GM21619 (cell line): ENCODE results near the gene VSTM2L.
"Not testable (repeated sequence)": the region's sequence is repeated elsewhere in the genome, so short reads cannot be mapped to it uniquely, and the experiment has no call there.

Source experiments
- ATAC-seq: cut with Tn5 transposase; IDR thresholded peaks from one replicate; pipeline ENCODE4 v1.9.1; 2021; ENCODE audit not compliant: unreplicated experiment

Gene VSTM2L

GRCh38 chr20:37961066-37961465 is 58.1 kb downstream of the VSTM2L start:
- no peak for ATAC-seq

- not testable (repeated sequence) for ATAC-seq
These were observed 60.6 kb downstream of the VSTM2L start for GRCh38 chr20:37963483-37963882.

- no peak for ATAC-seq
These were observed 66.0 kb downstream of the VSTM2L start for GRCh38 chr20:37968841-37969401.

- ATAC-seq = no peak
These were observed 67.3 kb downstream of the VSTM2L start for GRCh38 chr20:37969949-37970855.

GRCh38 chr20:37970856-37971245 is 67.9 kb downstream of the VSTM2L start:
- ATAC-seq = no peak

- ATAC-seq = no peak
These were observed 68.7 kb downstream of the VSTM2L start for GRCh38 chr20:37971561-37972127.

- ATAC-seq = no peak
These were observed 69.5 kb downstream of the VSTM2L start for GRCh38 chr20:37972256-37973058.

- ATAC-seq = no peak
These were observed 70.4 kb downstream of the VSTM2L start for GRCh38 chr20:37973059-37973910.

GRCh38 chr20:37976887-37977286 is 74.0 kb downstream of the VSTM2L start:
- no peak for ATAC-seq

GRCh38 chr20:37977338-37977737 is 74.4 kb downstream of the VSTM2L start:
- no peak for ATAC-seq

GRCh38 chr20:37977786-37978185 is 74.9 kb downstream of the VSTM2L start:
- no peak for ATAC-seq

GRCh38 chr20:37979021-37979985 is 76.4 kb downstream of the VSTM2L start:
- no peak for ATAC-seq

- no peak for ATAC-seq
These were observed 77.5 kb downstream of the VSTM2L start for GRCh38 chr20:37980383-37980782.

GRCh38 chr20:37980876-37981275 is 77.9 kb downstream of the VSTM2L start:
- no peak for ATAC-seq

- ATAC-seq = no peak
These were observed 78.6 kb downstream of the VSTM2L start for GRCh38 chr20:37981568-37981967.

GRCh38 chr20:37983286-37983685 is 80.4 kb downstream of the VSTM2L start:
- ATAC-seq = no peak

- no peak for ATAC-seq
These were observed 81.3 kb downstream of the VSTM2L start for GRCh38 chr20:37984018-37984785.

GRCh38 chr20:37986044-37986858 is 83.3 kb downstream of the VSTM2L start:
- no peak for ATAC-seq
